IMR-90 (cell line): ENCODE data around the gene CCDC144A.
"Not testable (repeated sequence)": the region's sequence is repeated elsewhere in the genome, so short reads cannot be mapped to it uniquely, and the experiment has no call there.

ENCODE experiments used
- BHLHE40 ChIP-seq: fragments of 150-350 bp; IDR thresholded peaks from 2 replicates; pipeline ENCODE4 v1.6.1; 2016; ENCODE audit warnings: mild to moderate bottlenecking, low read depth, low read length
- CEBPB ChIP-seq: IDR thresholded peaks from 2 replicates; pipeline ENCODE4 v1.6.1; 2012; ENCODE audit warnings: low read depth, low read length, improper control_type of control experiment
- CTCF ChIP-seq: conservative IDR thresholded peaks from 2 replicates; pipeline ENCODE4 v1.5.1; 2012; ENCODE audit warnings: mild to moderate bottlenecking, low read depth, low read length, improper control_type of control experiment
- FOS ChIP-seq: fragments of 150-350 bp; IDR thresholded peaks from 2 replicates; pipeline ENCODE4 v1.6.1; 2016; ENCODE audit warnings: low read depth, low read length
- MAFK ChIP-seq: IDR thresholded peaks from 2 replicates; pipeline ENCODE4 v1.6.1; 2012; ENCODE audit warnings: low read depth, low read length, improper control_type of control experiment
- MAZ ChIP-seq: IDR thresholded peaks from 2 replicates; pipeline ENCODE4 v1.6.1; 2012; ENCODE audit warnings: low read depth, mild to moderate bottlenecking, low read length, improper control_type of control experiment, moderate library complexity, borderline replicate concordance
- NFE2L2 ChIP-seq: fragments of 150-350 bp; IDR thresholded peaks from 2 replicates; pipeline ENCODE4 v1.6.1; 2016; ENCODE audit warnings: low read depth, mild to moderate bottlenecking, low read length
- POLR2A ChIP-seq: IDR thresholded peaks from 2 replicates; pipeline ENCODE4 v1.6.1; 2012; ENCODE audit warnings: mild to moderate bottlenecking, low read depth, low read length
- RAD21 ChIP-seq: IDR thresholded peaks from 2 replicates; pipeline ENCODE4 v1.6.1; 2012; ENCODE audit warnings: low read length, improper control_type of control experiment
- RCOR1 ChIP-seq: IDR thresholded peaks from 2 replicates; pipeline ENCODE4 v1.6.1; 2012; ENCODE audit warnings: mild to moderate bottlenecking, low read length, improper control_type of control experiment; ENCODE audit not compliant: insufficient replicate concordance
- RFX5 ChIP-seq: IDR thresholded peaks from 2 replicates; pipeline ENCODE4 v1.8.0; 2012; ENCODE audit warnings: low read depth, mild to moderate bottlenecking, low read length, moderate library complexity
- SMC3 ChIP-seq: fragments of 150-350 bp; IDR thresholded peaks from 2 replicates; pipeline ENCODE4 v1.6.1; 2016; ENCODE audit warnings: low read depth, mild to moderate bottlenecking, antibody characterized with exemption, low read length, moderate library complexity
- USF2 ChIP-seq: fragments of 150-350 bp; IDR thresholded peaks from 2 replicates; pipeline ENCODE4 v1.6.1; 2017; ENCODE audit warnings: mild to moderate bottlenecking, antibody characterized with exemption, low read length, low read depth

DNA sequence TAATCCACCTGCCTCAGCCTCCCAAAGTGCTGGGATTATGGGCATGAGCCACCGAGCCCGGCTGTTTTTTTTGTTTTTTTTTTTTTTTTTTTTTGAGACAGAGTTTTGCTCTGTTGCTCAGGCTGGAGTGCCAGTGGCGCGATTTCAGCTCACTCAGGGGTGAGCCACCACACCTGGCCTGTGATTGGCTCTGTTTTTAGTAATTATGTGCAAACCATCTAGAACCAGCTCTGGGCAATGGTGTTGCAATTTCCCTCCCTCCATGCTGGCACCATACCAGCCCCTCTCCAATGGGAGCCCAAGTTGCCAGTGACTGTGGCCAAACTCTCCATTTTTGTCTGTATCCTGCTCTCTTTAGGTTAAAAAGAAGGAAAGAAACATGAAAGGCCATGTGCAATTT, 4.0 kb upstream of the CCDC144A start:
- TF ChIP-seq POLR2A, USF2, CTCF, RCOR1, BHLHE40, RFX5, CEBPB, MAZ, SMC3, FOS, NFE2L2, MAFK, RAD21: not testable (repeated sequence)
